ENCODE results near the gene NT5M. TPM values are rescaled to one million over a fixed set of nuclear protein-coding genes. Genes with fewer than 3 reads are reported as not detected.

NT5M gene
- total RNA-seq, 1 experiment from 2014 or later = 5.5 TPM

GRCh38 chr17:17355426-17355825 is 52.3 kb downstream of the NT5M start:
- intact Hi-C loops (cut with micrococcal nuclease) = loop anchor here (5.0 kb wide), 1 partner anchor 353 kb away; no protein-coding TSS in a partner anchor
- BruUV-seq (replicated peaks) = no TSS peak
- Mint-ChIP-seq H3K27me3 (ENCODE audit: insufficient read depth, unreplicated experiment) (peaks cover 32% of the 10 kb centered on the region), H3K9me3 (ENCODE audit: unreplicated experiment) (peaks cover 20% of the 10 kb centered on the region), H3K27ac (ENCODE audit: low read depth, unreplicated experiment) (no peak overlapping the region), H3K36me3 (ENCODE audit: insufficient read depth, unreplicated experiment) (no peaks in the 10 kb centered on the region), H3K4me3 (ENCODE audit: unreplicated experiment) (no peak overlapping the region), H3K4me1 (ENCODE audit: insufficient read depth, unreplicated experiment) (no peaks in the 10 kb centered on the region)
- POLR2A ChIA-PET = interaction anchor here (1.2 to 1.3 kb wide), 2 partner anchors 112 to 142 kb away, joined by 3 to 4 read pairs; no protein-coding TSS in a partner anchor
- CTCF ChIA-PET = interaction anchor here (0.6 to 7.2 kb wide), 35 partner anchors 9 to 1619 kb away, joined by 3 to 82 read pairs (median 4); partner anchors contain the start of genes PEMT and RASD1
- DNase-seq (ENCODE audit: unreplicated experiment) = no peak
- TF ChIP-seq, protein P1, sequence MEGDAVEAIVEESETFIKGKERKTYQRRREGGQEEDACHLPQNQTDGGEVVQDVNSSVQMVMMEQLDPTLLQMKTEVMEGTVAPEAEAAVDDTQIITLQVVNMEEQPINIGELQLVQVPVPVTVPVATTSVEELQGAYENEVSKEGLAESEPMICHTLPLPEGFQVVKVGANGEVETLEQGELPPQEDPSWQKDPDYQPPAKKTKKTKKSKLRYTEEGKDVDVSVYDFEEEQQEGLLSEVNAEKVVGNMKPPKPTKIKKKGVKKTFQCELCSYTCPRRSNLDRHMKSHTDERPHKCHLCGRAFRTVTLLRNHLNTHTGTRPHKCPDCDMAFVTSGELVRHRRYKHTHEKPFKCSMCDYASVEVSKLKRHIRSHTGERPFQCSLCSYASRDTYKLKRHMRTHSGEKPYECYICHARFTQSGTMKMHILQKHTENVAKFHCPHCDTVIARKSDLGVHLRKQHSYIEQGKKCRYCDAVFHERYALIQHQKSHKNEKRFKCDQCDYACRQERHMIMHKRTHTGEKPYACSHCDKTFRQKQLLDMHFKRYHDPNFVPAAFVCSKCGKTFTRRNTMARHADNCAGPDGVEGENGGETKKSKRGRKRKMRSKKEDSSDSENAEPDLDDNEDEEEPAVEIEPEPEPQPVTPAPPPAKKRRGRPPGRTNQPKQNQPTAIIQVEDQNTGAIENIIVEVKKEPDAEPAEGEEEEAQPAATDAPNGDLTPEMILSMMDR (IDR thresholded peaks at IDR 0.05; ENCODE audit: unreplicated experiment) = no peak

- H3K27ac Mint-ChIP-seq (ENCODE audit: low read depth, unreplicated experiment) = no peak overlapping the region
- TF ChIP-seq, protein P1 (IDR thresholded peaks at IDR 0.05; ENCODE audit: unreplicated experiment) = peak; percentile 100
- H3K4me1 Mint-ChIP-seq (ENCODE audit: insufficient read depth, unreplicated experiment) = no peaks in the 10 kb centered on the region
- POLR2A ChIA-PET = no interaction called here
- CTCF ChIA-PET = interaction anchor here (0.6 to 7.2 kb wide), 15 partner anchors 8 to 312 kb away, joined by 3 to 82 read pairs (median 3); no protein-coding TSS in a partner anchor
- no peaks in the 10 kb centered on the region for H3K36me3 Mint-ChIP-seq (ENCODE audit: insufficient read depth, unreplicated experiment)
- BruUV-seq (replicated peaks) = no TSS peak
- peak; percentile 82 for DNase-seq (ENCODE audit: unreplicated experiment)
- H3K27me3 Mint-ChIP-seq (ENCODE audit: insufficient read depth, unreplicated experiment) = peaks cover 41% of the 10 kb centered on the region
- intact Hi-C loops (cut with micrococcal nuclease) = loop anchor here (1.0 to 5.0 kb wide), 6 partner anchors 84 to 354 kb away; partner anchors contain the start of gene RASD1
- peaks cover 29% of the 10 kb centered on the region for H3K9me3 Mint-ChIP-seq (ENCODE audit: unreplicated experiment)
- no peak overlapping the region for H3K4me3 Mint-ChIP-seq (ENCODE audit: unreplicated experiment)
Observed at GRCh38 chr17:17356149-17356930, 53.2 kb downstream of the NT5M start.

GRCh38 chr17:17356931-17357270 is 53.7 kb downstream of the NT5M start:
- POLR2A ChIA-PET = no interaction called here
- Mint-ChIP-seq H3K27ac (ENCODE audit: low read depth, unreplicated experiment) (no peak overlapping the region), H3K4me1 (ENCODE audit: insufficient read depth, unreplicated experiment) (no peaks in the 10 kb centered on the region), H3K9me3 (ENCODE audit: unreplicated experiment) (peaks cover 31% of the 10 kb centered on the region), H3K27me3 (ENCODE audit: insufficient read depth, unreplicated experiment) (peaks cover 45% of the 10 kb centered on the region), H3K36me3 (ENCODE audit: insufficient read depth, unreplicated experiment) (no peaks in the 10 kb centered on the region), H3K4me3 (ENCODE audit: unreplicated experiment) (no peak overlapping the region)
- no peak for DNase-seq (ENCODE audit: unreplicated experiment)
- BruUV-seq (replicated peaks) = no TSS peak
- intact Hi-C loops (cut with micrococcal nuclease) = loop anchor here (1.0 to 5.0 kb wide), 6 partner anchors 84 to 355 kb away; partner anchors contain the start of gene RASD1
- TF ChIP-seq, protein P1 (IDR thresholded peaks at IDR 0.05; ENCODE audit: unreplicated experiment) = no peak
- CTCF ChIA-PET = interaction anchor here (0.6 to 7.2 kb wide), 7 partner anchors 10 to 312 kb away, joined by 3 to 82 read pairs (median 3); no protein-coding TSS in a partner anchor

DNA sequence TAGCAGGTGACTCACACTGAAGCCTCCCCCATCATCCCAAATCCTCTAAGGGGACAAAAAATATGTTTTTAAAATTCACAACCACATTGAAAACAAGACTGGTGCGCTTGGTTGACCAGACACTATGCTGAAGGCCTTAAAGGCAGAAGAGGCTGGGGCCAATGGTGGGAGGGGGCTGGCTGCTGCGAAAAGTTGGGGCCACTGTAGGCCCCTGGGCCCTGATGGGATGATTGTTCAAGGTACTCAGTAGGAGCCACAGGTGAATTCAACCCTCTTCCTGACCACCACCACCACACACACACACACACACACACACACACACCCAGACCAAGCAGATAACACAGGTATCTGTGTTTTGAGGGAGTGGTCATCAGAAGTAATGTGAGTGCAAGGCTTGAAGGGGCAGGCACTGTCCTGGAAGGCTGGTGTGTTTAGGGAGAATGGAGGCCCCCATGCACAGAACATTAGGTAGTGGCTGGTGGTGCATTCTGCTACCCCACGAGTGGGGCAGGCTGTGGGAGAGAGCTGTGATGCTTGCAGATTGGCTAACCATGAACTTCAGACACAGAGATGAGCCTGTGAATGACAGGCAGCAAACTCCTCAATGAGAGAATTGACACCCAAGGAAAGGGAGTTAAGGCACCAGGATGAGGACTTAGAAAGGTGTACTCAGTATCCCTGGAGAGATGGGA is 55.0 kb downstream of the NT5M start:
- CTCF ChIA-PET = interaction anchor here (0.7 to 7.2 kb wide), 3 partner anchors 33 to 283 kb away, joined by 3 to 82 read pairs (median 3); no protein-coding TSS in a partner anchor
- POLR2A ChIA-PET = no interaction called here
- peaks cover 44% of the 10 kb centered on the region for H3K27me3 Mint-ChIP-seq (ENCODE audit: insufficient read depth, unreplicated experiment)
- no peak overlapping the region for H3K4me3 Mint-ChIP-seq (ENCODE audit: unreplicated experiment)
- H3K4me1 Mint-ChIP-seq (ENCODE audit: insufficient read depth, unreplicated experiment) = no peaks in the 10 kb centered on the region
- no TSS peak for BruUV-seq (replicated peaks)
- TF ChIP-seq, protein P1 (IDR thresholded peaks at IDR 0.05; ENCODE audit: unreplicated experiment) = no peak
- H3K36me3 Mint-ChIP-seq (ENCODE audit: insufficient read depth, unreplicated experiment) = no peaks in the 10 kb centered on the region
- H3K27ac Mint-ChIP-seq (ENCODE audit: low read depth, unreplicated experiment) = no peak overlapping the region
- DNase-seq (ENCODE audit: unreplicated experiment) = no peak
- H3K9me3 Mint-ChIP-seq (ENCODE audit: unreplicated experiment) = peaks cover 31% of the 10 kb centered on the region
- intact Hi-C loops (cut with micrococcal nuclease) = loop anchor here (5.0 kb wide), 1 partner anchor 356 kb away; no protein-coding TSS in a partner anchor

Measured in MCF 10A (cell line).